Stimulated activated CD8-positive, alpha-beta memory T cell treated with anti-CD3 and anti-CD28 coated beads, Interleukin-15, amount 100 ng/mL, for 1 hour (primary cell): ENCODE data around the gene CTNND2.

Experiments
- DNase-seq: peaks from one replicate; pipeline ENCODE4 v3.0.0-alpha.2; 2020; ENCODE audit warnings: low read depth

Gene CTNND2

GRCh38 chr5:11596185-11596584 is 308.1 kb downstream of the CTNND2 start:
- DNase-seq: no peak

GRCh38 chr5:11595045-11595444 is 309.2 kb downstream of the CTNND2 start:
- DNase-seq: no peak

GRCh38 chr5:11594021-11594420 is 310.2 kb downstream of the CTNND2 start:
- DNase-seq: no peak

GRCh38 chr5:11590475-11590874 is 313.8 kb downstream of the CTNND2 start:
- no peak for DNase-seq

GRCh38 chr5:11588803-11589202 is 315.4 kb downstream of the CTNND2 start:
- DNase-seq: no peak

GRCh38 chr5:11584017-11584416 is 320.2 kb downstream of the CTNND2 start:
- DNase-seq: no peak

- DNase-seq: no peak
Observed at GRCh38 chr5:11579351-11579750, 324.9 kb downstream of the CTNND2 start.

GRCh38 chr5:11574787-11575186 is 329.5 kb downstream of the CTNND2 start:
- DNase-seq: no peak

GRCh38 chr5:11573140-11573992 is 330.9 kb downstream of the CTNND2 start:
- no peak for DNase-seq

GRCh38 chr5:11564706-11565105 is 339.5 kb downstream of the CTNND2 start:
- DNase-seq: no peak

- DNase-seq: no peak
Observed at GRCh38 chr5:11563822-11564221, 340.4 kb downstream of the CTNND2 start.

- no peak for DNase-seq
Observed at GRCh38 chr5:11560915-11561697, 343.1 kb downstream of the CTNND2 start.

- DNase-seq: no peak
Observed at GRCh38 chr5:11557063-11557462, 347.2 kb downstream of the CTNND2 start.

- no peak for DNase-seq
Observed at GRCh38 chr5:11555171-11555570, 349.1 kb downstream of the CTNND2 start.

- no peak for DNase-seq
Observed at GRCh38 chr5:11547730-11548129, 356.5 kb downstream of the CTNND2 start.

- DNase-seq: no peak
Observed at GRCh38 chr5:11547140-11547539, 357.1 kb downstream of the CTNND2 start.

GRCh38 chr5:11540112-11540511 is 364.1 kb downstream of the CTNND2 start:
- DNase-seq: no peak

- DNase-seq: no peak
Observed at GRCh38 chr5:11531811-11532555, 372.3 kb downstream of the CTNND2 start.

- no peak for DNase-seq
Observed at GRCh38 chr5:11528720-11529119, 375.5 kb downstream of the CTNND2 start.

GRCh38 chr5:11527652-11528349 is 376.4 kb downstream of the CTNND2 start:
- DNase-seq: no peak

GRCh38 chr5:11525020-11525419 is 379.2 kb downstream of the CTNND2 start:
- no peak for DNase-seq

GRCh38 chr5:11524188-11524587 is 380.1 kb downstream of the CTNND2 start:
- no peak for DNase-seq
